GM23248 (cell line): ENCODE measurements around the gene AOX1. TPM values are rescaled to one million over a fixed set of nuclear protein-coding genes. Genes with fewer than 3 reads are reported as not detected.

Experiments used
- DNase-seq: peaks from one replicate; pipeline ENCODE4 v3.0.0-alpha.2; 2015
- H2AFZ ChIP-seq: fragments of 200-600 bp; sonication (generic); 2 replicates; pipeline ENCODE4 v1.6.1; 2016; ENCODE audit warnings: antibody characterized with exemption
- H3F3A ChIP-seq: fragments of 200-600 bp; sonication (generic); 2 replicates; pipeline ENCODE4 v1.6.1; 2016; ENCODE audit warnings: mild to moderate bottlenecking, antibody characterized with exemption, mixed run types; ENCODE audit not compliant: insufficient read depth
- H3K27ac ChIP-seq: fragments of 200-600 bp; sonication (generic); 2 replicates; pipeline ENCODE4 v1.5.1; 2016; ENCODE audit warnings: mild to moderate bottlenecking
- H3K27me3 ChIP-seq: fragments of 200-600 bp; sonication (generic); replicated peaks from 2 replicates; pipeline ENCODE4 v1.6.1; 2016; ENCODE audit warnings: mild to moderate bottlenecking; ENCODE audit not compliant: insufficient read depth
- H3K36me3 ChIP-seq: fragments of 200-600 bp; sonication (generic); 2 replicates; pipeline ENCODE4 v1.6.1; 2016; ENCODE audit warnings: low read depth, mild to moderate bottlenecking
- H3K4me1 ChIP-seq: fragments of 200-600 bp; sonication (generic); 2 replicates; pipeline ENCODE4 v1.6.1; 2016; ENCODE audit warnings: mild to moderate bottlenecking; ENCODE audit not compliant: insufficient read depth
- H3K4me2 ChIP-seq: fragments of 200-600 bp; sonication (generic); one replicate; pipeline ENCODE4 v1.6.1; 2016; ENCODE audit warnings: mild to moderate bottlenecking; ENCODE audit not compliant: unreplicated experiment
- H3K4me3 ChIP-seq: fragments of 200-600 bp; sonication (generic); 2 replicates; pipeline ENCODE4 v1.5.1; 2016; ENCODE audit warnings: mild to moderate bottlenecking
- H3K79me2 ChIP-seq: fragments of 200-600 bp; sonication (generic); 2 replicates; pipeline ENCODE4 v1.6.1; 2016; ENCODE audit warnings: mild to moderate bottlenecking; ENCODE audit not compliant: insufficient read depth
- H3K9ac ChIP-seq: fragments of 200-600 bp; sonication (generic); 2 replicates; pipeline ENCODE4 v1.6.1; 2016; ENCODE audit warnings: mild to moderate bottlenecking
- H3K9me2 ChIP-seq: fragments of 200-600 bp; sonication (generic); 2 replicates; pipeline ENCODE4 v1.6.1; 2016; ENCODE audit warnings: mixed run types, mild to moderate bottlenecking, moderate library complexity; ENCODE audit not compliant: insufficient read depth
- H3K9me3 ChIP-seq: fragments of 200-600 bp; sonication (generic); one replicate; pipeline ENCODE4 v1.6.1; 2017; ENCODE audit warnings: low read depth
- H4K20me1 ChIP-seq: fragments of 200-600 bp; sonication (generic); 2 replicates; pipeline ENCODE4 v1.6.0; 2016; ENCODE audit not compliant: insufficient read depth
- EZH2 ChIP-seq: fragments of 200-600 bp; sonication (generic); IDR thresholded peaks from 2 replicates; pipeline ENCODE4 v1.6.1; 2018; ENCODE audit warnings: antibody characterized with exemption, mild to moderate bottlenecking; ENCODE audit not compliant: insufficient read depth, poor library complexity, severe bottlenecking
- EZH2phosphoT487 ChIP-seq: fragments of 200-600 bp; sonication (generic); IDR thresholded peaks from 2 replicates; pipeline ENCODE4 v1.6.1; 2018; ENCODE audit warnings: antibody characterized with exemption, moderate library complexity, mild to moderate bottlenecking, low read depth; ENCODE audit not compliant: insufficient read depth
- WGBS, 2 experiments: methylation state at CpG; one replicate each; pipeline ENCODE4 v1.1.6; 2015 to 2017; ENCODE audit warnings: low lambda C conversion rate in 2 of 2, low coverage in 1 of 2; ENCODE audit errors: missing lambda C conversion rate in 2 of 2; 5-methylcytosine and 5-hydroxymethylcytosine counted together
- in situ Hi-C: fragments of 300-500 bp; cut with MboI; formaldehyde crosslinking; loops from 2 replicates; pipeline ENCODE4 v1.15.0; 2020
- polyA plus RNA-seq: library from polyadenylated mRNA; unstranded; fragments of >200 nt; fragmentation: Nextera tagmentation; extraction: Ambion mirVana; gene quantifications from 2 replicates; pipeline ENCODE4 v1.2.1, GENCODE V29; 2016
- total RNA-seq: library from RNA; depleted of rRNA; stranded (reverse); fragments of >200 nt; shearing (Covaris generic); gene quantifications from 2 replicates; pipeline ENCODE4 v1.2.3, GENCODE V29; 2014

AOX1 gene
- total and polyA plus RNA-seq, 2 experiments from 2014 or later: 18.9 to 46.0 TPM

- H3K9me3 ChIP-seq: no peaks in the 10 kb centered on the region
- H3K27ac ChIP-seq: no peak overlapping the region
- DNase-seq: no peak
- H3K4me1 ChIP-seq: no peaks in the 10 kb centered on the region
- no peak overlapping the region for H3K9ac ChIP-seq
- H3K27me3 ChIP-seq: no peaks in the 10 kb centered on the region
- H4K20me1 ChIP-seq: no peaks in the 10 kb centered on the region
- TF ChIP-seq EZH2 (no peak), EZH2phosphoT487 (no peak)
- WGBS, 2 experiments: 84 to 88% methylated on average over 3 of the region's 3 CpGs
- H2AFZ ChIP-seq: no peak overlapping the region
- H3K9me2 ChIP-seq: no peaks in the 10 kb centered on the region; the same call in 1 of the 2 replicates
- in situ Hi-C loops: no loop called here
- no peaks in the 10 kb centered on the region for H3K79me2 ChIP-seq
- H3K4me3 ChIP-seq: no peak overlapping the region
- no peaks in the 10 kb centered on the region for H3K36me3 ChIP-seq
- H3F3A ChIP-seq: no peaks in the 10 kb centered on the region
- no peak overlapping the region for H3K4me2 ChIP-seq
Observed at GRCh38 chr2:200595913-200596312, 10.1 kb downstream of the AOX1 start.

- Histone ChIP-seq H3K79me2 (no peaks in the 10 kb centered on the region), H3K27me3 (no peaks in the 10 kb centered on the region), H3K4me2 (no peak overlapping the region), H3K4me3 (no peak overlapping the region), H3K27ac (no peak overlapping the region), H3K9me3 (no peaks in the 10 kb centered on the region), H2AFZ (no peak overlapping the region), H3K36me3 (no peaks in the 10 kb centered on the region), H3K9me2 (no peaks in the 10 kb centered on the region; the same call in 1 of the 2 replicates), H3F3A (no peaks in the 10 kb centered on the region), H4K20me1 (no peaks in the 10 kb centered on the region), H3K4me1 (no peaks in the 10 kb centered on the region), H3K9ac (no peak overlapping the region)
- no peak for DNase-seq
- in situ Hi-C loops: no loop called here
- TF ChIP-seq EZH2: no peak
- TF ChIP-seq EZH2phosphoT487: no peak
- WGBS, 2 experiments: 80 to 82% methylated on average over 5 of the region's 5 CpGs
Observed at GRCh38 chr2:200596774-200597570, 11.2 kb downstream of the AOX1 start.

GRCh38 chr2:200599206-200599605 lies 13.4 kb downstream of the AOX1 start:
- H3K9me3 ChIP-seq: no peaks in the 10 kb centered on the region
- WGBS, 2 experiments: 95 to 99% methylated on average over 3 of the region's 3 CpGs
- H3F3A ChIP-seq: peaks cover 9% of the 10 kb centered on the region; the same call in 1 of the 2 replicates
- no peak for TF ChIP-seq EZH2phosphoT487
- TF ChIP-seq EZH2: no peak
- no peaks in the 10 kb centered on the region for H3K27me3 ChIP-seq
- H3K36me3 ChIP-seq: no peaks in the 10 kb centered on the region
- H3K9me2 ChIP-seq: no peaks in the 10 kb centered on the region
- in situ Hi-C loops: no loop called here
- H3K4me3 ChIP-seq: no peak overlapping the region
- H3K79me2 ChIP-seq: no peaks in the 10 kb centered on the region
- H3K4me1 ChIP-seq: peaks cover 10% of the 10 kb centered on the region
- no peak overlapping the region for H3K4me2 ChIP-seq
- no peak for DNase-seq
- no peak overlapping the region for H2AFZ ChIP-seq
- no peak overlapping the region for H3K9ac ChIP-seq
- no peak overlapping the region for H3K27ac ChIP-seq
- no peaks in the 10 kb centered on the region for H4K20me1 ChIP-seq

GRCh38 chr2:200600549-200601225 lies 14.9 kb downstream of the AOX1 start:
- WGBS, 2 experiments: 89 to 90% methylated on average over 7 of the region's 7 CpGs
- H3K36me3 ChIP-seq: no peaks in the 10 kb centered on the region

More at GRCh38 chr2:200600549-200601225, 14.9 kb downstream of the AOX1 start:
- H3K79me2 ChIP-seq: no peaks in the 10 kb centered on the region
- peaks cover 16% of the 10 kb centered on the region; the same call in 1 of the 2 replicates for H3F3A ChIP-seq
- no peak overlapping the region for H3K4me2 ChIP-seq
- DNase-seq: no peak
- H3K9me3 ChIP-seq: no peaks in the 10 kb centered on the region
- H3K4me3 ChIP-seq: no peak overlapping the region
- no peaks in the 10 kb centered on the region for H3K27me3 ChIP-seq
- peaks cover 18% of the 10 kb centered on the region for H3K4me1 ChIP-seq
- in situ Hi-C loops: no loop called here
- no peaks in the 10 kb centered on the region for H3K9me2 ChIP-seq
- H3K27ac ChIP-seq: no peak overlapping the region
- H4K20me1 ChIP-seq: no peaks in the 10 kb centered on the region
- no peak overlapping the region for H3K9ac ChIP-seq
- TF ChIP-seq EZH2 (no peak), EZH2phosphoT487 (no peak)
- no peak overlapping the region for H2AFZ ChIP-seq
